H1 (cell line): ENCODE results near the gene PLAC1.

Experiments
- EP300 ChIP-seq, 2 experiments: IDR thresholded peaks; 1 replicate in 1 of 2; 2 replicates in 1 of 2; pipeline ENCODE4 v1.6.1; 2011 to 2012; ENCODE audit warnings: low read depth in 2 of 2, low read length in 2 of 2, mild to moderate bottlenecking in 2 of 2, borderline replicate concordance in 1 of 2, inconsistent platforms in 1 of 2, moderate library complexity in 1 of 2
- MAX ChIP-seq: IDR thresholded peaks from 2 replicates; pipeline ENCODE4 v1.6.1; 2012; ENCODE audit warnings: inconsistent platforms
- POLR2A ChIP-seq, 2 experiments: IDR thresholded peaks; 1 replicate in 1 of 2; 2 replicates in 1 of 2; pipeline ENCODE4 v1.6.1; 2011; ENCODE audit warnings: low read depth in 2 of 2, low read length in 2 of 2, mild to moderate bottlenecking in 2 of 2; ENCODE audit errors: control extremely low read depth in 1 of 2
- POLR2AphosphoS5 ChIP-seq: IDR thresholded peaks from 2 replicates; pipeline ENCODE4 v1.6.1; 2011; ENCODE audit warnings: low read depth, low read length
- YY1 ChIP-seq: IDR thresholded peaks from 2 replicates; pipeline ENCODE4 v1.6.1; 2011; ENCODE audit warnings: low read depth, mild to moderate bottlenecking, low read length
- TF ChIP-seq, protein P1 (sequence below), 3 experiments: IDR thresholded peaks; 1 replicate in 2 of 3; 2 replicates in 1 of 3; pipeline versions ENCODE4 v1.5.1 to v1.6.1; 2011; ENCODE audit warnings: low read length in 3 of 3, mild to moderate bottlenecking in 3 of 3, inconsistent platforms in 2 of 3, low read depth in 1 of 3, moderate library complexity in 1 of 3; ENCODE audit not compliant: insufficient read depth in 1 of 3; ENCODE audit errors: control extremely low read depth in 1 of 3
- TF ChIP-seq, protein P2 (sequence below): IDR thresholded peaks from 2 replicates; pipeline ENCODE4 v1.6.1; 2012; ENCODE audit warnings: low read length, inconsistent platforms
- TF ChIP-seq, protein P3 (sequence below): IDR thresholded peaks from 2 replicates; pipeline ENCODE4 v1.6.1; 2011; ENCODE audit warnings: low read depth, mild to moderate bottlenecking, low read length; ENCODE audit not compliant: insufficient read depth

- TF ChIP-seq, protein P1, sequence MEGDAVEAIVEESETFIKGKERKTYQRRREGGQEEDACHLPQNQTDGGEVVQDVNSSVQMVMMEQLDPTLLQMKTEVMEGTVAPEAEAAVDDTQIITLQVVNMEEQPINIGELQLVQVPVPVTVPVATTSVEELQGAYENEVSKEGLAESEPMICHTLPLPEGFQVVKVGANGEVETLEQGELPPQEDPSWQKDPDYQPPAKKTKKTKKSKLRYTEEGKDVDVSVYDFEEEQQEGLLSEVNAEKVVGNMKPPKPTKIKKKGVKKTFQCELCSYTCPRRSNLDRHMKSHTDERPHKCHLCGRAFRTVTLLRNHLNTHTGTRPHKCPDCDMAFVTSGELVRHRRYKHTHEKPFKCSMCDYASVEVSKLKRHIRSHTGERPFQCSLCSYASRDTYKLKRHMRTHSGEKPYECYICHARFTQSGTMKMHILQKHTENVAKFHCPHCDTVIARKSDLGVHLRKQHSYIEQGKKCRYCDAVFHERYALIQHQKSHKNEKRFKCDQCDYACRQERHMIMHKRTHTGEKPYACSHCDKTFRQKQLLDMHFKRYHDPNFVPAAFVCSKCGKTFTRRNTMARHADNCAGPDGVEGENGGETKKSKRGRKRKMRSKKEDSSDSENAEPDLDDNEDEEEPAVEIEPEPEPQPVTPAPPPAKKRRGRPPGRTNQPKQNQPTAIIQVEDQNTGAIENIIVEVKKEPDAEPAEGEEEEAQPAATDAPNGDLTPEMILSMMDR (IDR thresholded peaks at IDR 0.05; ENCODE audit: control extremely low read depth in 1 of 3, insufficient read depth in 1 of 3, low read depth in 1 of 3, low read length in 3 of 3): no peak
- TF ChIP-seq, protein P2, sequence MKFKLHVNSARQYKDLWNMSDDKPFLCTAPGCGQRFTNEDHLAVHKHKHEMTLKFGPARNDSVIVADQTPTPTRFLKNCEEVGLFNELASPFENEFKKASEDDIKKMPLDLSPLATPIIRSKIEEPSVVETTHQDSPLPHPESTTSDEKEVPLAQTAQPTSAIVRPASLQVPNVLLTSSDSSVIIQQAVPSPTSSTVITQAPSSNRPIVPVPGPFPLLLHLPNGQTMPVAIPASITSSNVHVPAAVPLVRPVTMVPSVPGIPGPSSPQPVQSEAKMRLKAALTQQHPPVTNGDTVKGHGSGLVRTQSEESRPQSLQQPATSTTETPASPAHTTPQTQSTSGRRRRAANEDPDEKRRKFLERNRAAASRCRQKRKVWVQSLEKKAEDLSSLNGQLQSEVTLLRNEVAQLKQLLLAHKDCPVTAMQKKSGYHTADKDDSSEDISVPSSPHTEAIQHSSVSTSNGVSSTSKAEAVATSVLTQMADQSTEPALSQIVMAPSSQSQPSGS: no peak
- TF ChIP-seq MAX: no peak
- TF ChIP-seq, protein P3, sequence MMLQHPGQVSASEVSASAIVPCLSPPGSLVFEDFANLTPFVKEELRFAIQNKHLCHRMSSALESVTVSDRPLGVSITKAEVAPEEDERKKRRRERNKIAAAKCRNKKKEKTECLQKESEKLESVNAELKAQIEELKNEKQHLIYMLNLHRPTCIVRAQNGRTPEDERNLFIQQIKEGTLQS: no peak
- TF ChIP-seq EP300 (IDR thresholded peaks at IDR 0.05; ENCODE audit: borderline replicate concordance in 1 of 2, low read depth in 2 of 2, low read length in 2 of 2): no peak
- no peak for TF ChIP-seq YY1
- no peak for TF ChIP-seq POLR2A (IDR thresholded peaks at IDR 0.05; ENCODE audit: control extremely low read depth in 1 of 2, low read depth in 2 of 2, low read length in 2 of 2)
- no peak for TF ChIP-seq POLR2AphosphoS5
Measured at GRCh38 chrX:134569306-134569705, 89.0 kb downstream of the PLAC1 start.
